ENCODE measurements around the gene FOXK2.

Gene FOXK2

GRCh38 chr17:82616021-82616711 is 96.6 kb downstream of the FOXK2 start:
- no peak for TF ChIP-seq MYC (IDR thresholded peaks at IDR 0.05; ENCODE audit: low read depth, low read length)
- no peak for TF ChIP-seq MAX (IDR thresholded peaks at IDR 0.05; ENCODE audit: low read depth, low read length)
- no peak for TF ChIP-seq POLR2A (IDR thresholded peaks at IDR 0.05; ENCODE audit: extremely low read depth, insufficient read length)
- TF ChIP-seq CTCF (IDR thresholded peaks at IDR 0.05; ENCODE audit: low read depth, low read length) = no peak
- no peak overlapping the region for H3K4me3 ChIP-seq (ENCODE audit: low read depth, low read length)
- DNase-seq (ENCODE audit: low read depth) = no peak

- TF ChIP-seq CTCF (IDR thresholded peaks at IDR 0.05; ENCODE audit: low read depth, low read length) (no peak), MYC (IDR thresholded peaks at IDR 0.05; ENCODE audit: low read depth, low read length) (no peak), MAX (IDR thresholded peaks at IDR 0.05; ENCODE audit: low read depth, low read length) (no peak), POLR2A (IDR thresholded peaks at IDR 0.05; ENCODE audit: extremely low read depth, insufficient read length) (no peak)
- H3K4me3 ChIP-seq (ENCODE audit: low read depth, low read length) = no peak overlapping the region
- DNase-seq (ENCODE audit: low read depth) = no peak
These were observed 99.7 kb downstream of the FOXK2 start for GRCh38 chr17:82619211-82619610.

GRCh38 chr17:82619641-82620040 is 100.1 kb downstream of the FOXK2 start:
- TF ChIP-seq MYC (IDR thresholded peaks at IDR 0.05; ENCODE audit: low read depth, low read length) (no peak), POLR2A (IDR thresholded peaks at IDR 0.05; ENCODE audit: extremely low read depth, insufficient read length) (no peak), CTCF (IDR thresholded peaks at IDR 0.05; ENCODE audit: low read depth, low read length) (no peak), MAX (IDR thresholded peaks at IDR 0.05; ENCODE audit: low read depth, low read length) (no peak)

GRCh38 chr17:82623707-82624106 is 104.2 kb downstream of the FOXK2 start:
- no peak overlapping the region for H3K4me3 ChIP-seq (ENCODE audit: low read depth, low read length)
- TF ChIP-seq MYC (IDR thresholded peaks at IDR 0.05; ENCODE audit: low read depth, low read length) (no peak), POLR2A (IDR thresholded peaks at IDR 0.05; ENCODE audit: extremely low read depth, insufficient read length) (no peak), MAX (IDR thresholded peaks at IDR 0.05; ENCODE audit: low read depth, low read length) (no peak), CTCF (IDR thresholded peaks at IDR 0.05; ENCODE audit: low read depth, low read length) (no peak)
- DNase-seq (ENCODE audit: low read depth) = peak; percentile 91

More at GRCh38 chr17:82619641-82620040, 100.1 kb downstream of the FOXK2 start:
- DNase-seq (ENCODE audit: low read depth) = no peak
- H3K4me3 ChIP-seq (ENCODE audit: low read depth, low read length) = no peak overlapping the region

GRCh38 chr17:82627405-82627804 is 107.9 kb downstream of the FOXK2 start:
- H3K4me3 ChIP-seq (ENCODE audit: low read depth, low read length) = no peak overlapping the region
- no peak for DNase-seq (ENCODE audit: low read depth)
- TF ChIP-seq MAX (IDR thresholded peaks at IDR 0.05; ENCODE audit: low read depth, low read length) = no peak
- TF ChIP-seq MYC (IDR thresholded peaks at IDR 0.05; ENCODE audit: low read depth, low read length) = no peak
- no peak for TF ChIP-seq POLR2A (IDR thresholded peaks at IDR 0.05; ENCODE audit: extremely low read depth, insufficient read length)

GRCh38 chr17:82629748-82630147 is 110.2 kb downstream of the FOXK2 start:
- no peak for DNase-seq (ENCODE audit: low read depth)
- no peak for TF ChIP-seq MAX (IDR thresholded peaks at IDR 0.05; ENCODE audit: low read depth, low read length)
- H3K4me3 ChIP-seq (ENCODE audit: low read depth, low read length) = no peak overlapping the region

Measured in NB4 (cell line).